A673 (cell line): ENCODE measurements around the gene HPS3.

Experiments used
- CTCF ChIP-seq: fragments of 300-800, 200-600 bp; sonication (generic); conservative IDR thresholded peaks from 2 replicates; pipeline ENCODE4 v1.5.1; 2017; ENCODE audit warnings: low read depth, mild to moderate bottlenecking, antibody characterized with exemption, low read length, moderate library complexity, mixed read lengths
- EZH2 ChIP-seq: fragments of 200-600 bp; sonication (generic); IDR thresholded peaks from 2 replicates; pipeline ENCODE4 v1.6.1; 2017; ENCODE audit warnings: borderline replicate concordance, low read depth, mild to moderate bottlenecking, mixed read lengths, antibody characterized with exemption, low read length; ENCODE audit not compliant: poor library complexity, severe bottlenecking

GRCh38 chr3:149104484-149104883 lies 25.0 kb upstream of the HPS3 start:
- no peak for TF ChIP-seq CTCF
- TF ChIP-seq EZH2: no peak
